Frontal cortex (tissue), 4 donors: ENCODE data around the gene DTWD1. TPM values are rescaled to one million over a fixed set of nuclear protein-coding genes. Genes with fewer than 3 reads are reported as not detected.
"Not testable (repeated sequence)": the region's sequence is repeated elsewhere in the genome, so short reads cannot be mapped to it uniquely, and the experiment has no call there.

Experiments used
- DNase-seq, 2 donors: peaks; one replicate each; pipeline ENCODE4 v3.0.0; 2012; ENCODE audit warnings: low spot score in 2 of 2
- FAIRE-seq: peaks from 2 replicates; lab custom pipeline; 2012; peaks lifted over from hg19 to GRCh38; lab: Jason Lieb, UNC
- total RNA-seq: library from RNA; depleted of rRNA; stranded (reverse); fragments of >200 nt; gene quantifications from one replicate; pipeline ENCODE4 v1.2.3, GENCODE V29; 2014
- donor health status: control.
- donor health status: control.
- donor health status: control.

The DTWD1 gene
- total RNA-seq, 1 donor from 2014 or later: 34.2 TPM

GRCh38 chr15:49644364-49644794, 23.5 kb downstream of the DTWD1 start:
- DNase-seq (no peak), FAIRE-seq (no peak)

- FAIRE-seq: no peak
- DNase-seq: no peak
Observed at GRCh38 chr15:49645277-49645676, 24.4 kb downstream of the DTWD1 start.

DNA sequence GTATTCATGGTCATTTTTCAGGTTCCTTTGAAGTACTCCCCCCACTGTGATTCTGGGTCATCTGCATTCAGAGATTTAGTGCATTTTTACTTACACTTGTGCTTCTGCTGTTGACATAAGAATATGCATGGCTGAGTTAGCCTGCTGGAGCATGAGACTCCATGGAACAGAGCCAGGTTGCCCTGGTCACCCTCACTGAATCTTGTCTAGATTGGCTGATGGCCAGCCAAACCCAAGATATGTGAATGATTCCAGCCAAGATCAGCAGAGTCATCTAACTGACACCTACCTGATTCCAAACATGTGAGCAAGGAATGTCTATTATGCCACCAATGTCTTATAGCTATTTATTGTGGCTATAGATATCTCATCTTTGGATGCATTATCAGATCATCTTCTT, 25.1 kb downstream of the DTWD1 start:
- DNase-seq (no peak), FAIRE-seq (no peak)

GRCh38 chr15:49646891-49647290, 26.0 kb downstream of the DTWD1 start:
- FAIRE-seq (no peak), DNase-seq (no peak)

GRCh38 chr15:49649987-49650386, 29.1 kb downstream of the DTWD1 start:
- FAIRE-seq: no peak
- DNase-seq: no peak

- no peak for DNase-seq
- no peak for FAIRE-seq
Observed at GRCh38 chr15:49650676-49651075, 29.8 kb downstream of the DTWD1 start.

DNA sequence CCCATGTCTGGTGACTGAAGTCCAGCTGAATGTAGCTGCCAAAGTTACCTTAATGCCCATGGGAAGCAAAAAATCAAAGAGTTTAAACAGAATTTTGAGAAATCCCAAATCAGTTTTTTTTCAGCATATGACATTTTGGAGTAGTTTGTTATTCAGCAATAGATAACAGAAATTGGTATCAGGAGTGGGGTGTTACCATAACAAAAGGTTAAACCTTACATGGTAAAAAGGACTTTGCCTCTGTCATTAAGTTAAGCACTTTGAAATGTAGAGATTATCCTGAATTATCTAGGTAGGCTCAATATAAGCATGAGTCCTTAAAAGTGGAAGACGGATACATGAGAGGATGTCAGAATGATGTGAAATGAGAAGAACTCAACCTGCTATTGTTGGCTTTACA, 32.1 kb downstream of the DTWD1 start:
- no peak for DNase-seq
- no peak for FAIRE-seq

- FAIRE-seq (no peak), DNase-seq (no peak)
Observed at GRCh38 chr15:49656734-49657133, 35.9 kb downstream of the DTWD1 start.

DNA sequence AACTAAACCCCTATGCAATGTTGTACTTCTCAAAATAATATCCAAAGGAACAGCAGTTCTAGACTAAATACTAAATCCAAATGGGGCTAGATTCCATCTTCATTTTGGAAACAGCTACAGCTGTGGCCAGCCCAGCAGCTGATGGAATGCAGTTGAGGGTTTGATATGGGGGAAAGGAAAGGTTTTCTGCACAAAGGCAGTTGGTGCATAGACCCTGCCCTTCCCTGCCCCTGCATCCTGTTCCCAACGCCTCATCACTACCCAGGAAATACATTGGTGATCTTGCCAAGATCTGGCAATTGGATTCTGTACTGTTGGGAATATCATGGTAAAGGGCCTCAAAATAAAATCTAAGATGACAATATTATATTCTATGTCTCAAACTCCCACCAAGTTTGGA, 43.9 kb downstream of the DTWD1 start:
- FAIRE-seq: no peak
- DNase-seq: no peak

GRCh38 chr15:49666486-49666885, 45.6 kb downstream of the DTWD1 start:
- not testable (repeated sequence) for DNase-seq, FAIRE-seq

- DNase-seq: no peak
- FAIRE-seq: no peak
Observed at GRCh38 chr15:49669288-49669687, 48.4 kb downstream of the DTWD1 start.

GRCh38 chr15:49673861-49674260, 53.0 kb downstream of the DTWD1 start:
- no peak for FAIRE-seq
- no peak for DNase-seq

GRCh38 chr15:49674370-49674769, 53.5 kb downstream of the DTWD1 start:
- no peak for FAIRE-seq
- DNase-seq: no peak

- FAIRE-seq (no peak), DNase-seq (no peak)
Observed at GRCh38 chr15:49675041-49675440, 54.2 kb downstream of the DTWD1 start.

GRCh38 chr15:49678655-49679054, 57.8 kb downstream of the DTWD1 start:
- FAIRE-seq: no peak
- DNase-seq: no peak

GRCh38 chr15:49686599-49686998, 65.8 kb downstream of the DTWD1 start:
- DNase-seq (no peak), FAIRE-seq (no peak)

GRCh38 chr15:49688135-49688790, 67.4 kb downstream of the DTWD1 start:
- no peak for DNase-seq
- FAIRE-seq: no peak

- DNase-seq (no peak), FAIRE-seq (no peak)
Observed at GRCh38 chr15:49692514-49693090, 71.8 kb downstream of the DTWD1 start.

- DNase-seq: no peak
- no peak for FAIRE-seq
Observed at GRCh38 chr15:49693498-49693897, 72.7 kb downstream of the DTWD1 start.

DNA sequence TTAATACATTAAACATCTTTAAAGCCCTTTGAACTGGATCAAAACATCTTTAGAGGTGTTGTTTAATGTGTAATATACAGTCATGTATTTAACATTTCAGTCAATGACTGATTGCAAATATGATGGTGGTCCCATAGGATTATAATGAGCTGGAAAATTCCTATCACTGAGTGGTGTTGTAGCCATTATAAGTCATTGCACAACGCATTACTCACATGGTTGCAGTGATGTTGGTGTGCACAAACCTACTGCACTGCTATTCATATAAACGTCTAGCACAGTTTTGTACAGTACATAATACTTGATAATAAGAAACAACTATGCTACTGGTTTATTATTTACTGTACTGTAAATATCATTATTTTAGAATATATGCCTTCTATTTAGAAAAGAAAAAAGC, 75.6 kb downstream of the DTWD1 start:
- DNase-seq (no peak), FAIRE-seq (no peak)

DNA sequence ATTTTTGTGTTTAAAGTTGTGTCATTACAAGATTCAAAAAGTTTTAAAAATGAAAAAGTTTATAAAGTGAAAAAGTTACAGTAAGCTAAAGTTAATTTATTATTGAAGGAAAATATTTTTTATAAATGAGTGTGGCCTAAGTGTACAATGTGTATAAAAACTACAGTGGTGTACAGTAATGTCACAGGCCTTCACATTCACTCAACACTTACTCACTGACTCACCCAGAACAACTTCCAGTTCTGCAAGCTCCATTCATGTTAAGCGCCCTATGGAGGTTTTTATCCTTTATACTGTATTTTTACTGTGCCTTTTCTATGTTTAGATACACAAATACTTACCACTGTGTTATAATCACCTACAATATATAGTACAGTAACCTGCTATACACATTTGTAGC, 76.3 kb downstream of the DTWD1 start:
- FAIRE-seq (no peak), DNase-seq (no peak)

DNA sequence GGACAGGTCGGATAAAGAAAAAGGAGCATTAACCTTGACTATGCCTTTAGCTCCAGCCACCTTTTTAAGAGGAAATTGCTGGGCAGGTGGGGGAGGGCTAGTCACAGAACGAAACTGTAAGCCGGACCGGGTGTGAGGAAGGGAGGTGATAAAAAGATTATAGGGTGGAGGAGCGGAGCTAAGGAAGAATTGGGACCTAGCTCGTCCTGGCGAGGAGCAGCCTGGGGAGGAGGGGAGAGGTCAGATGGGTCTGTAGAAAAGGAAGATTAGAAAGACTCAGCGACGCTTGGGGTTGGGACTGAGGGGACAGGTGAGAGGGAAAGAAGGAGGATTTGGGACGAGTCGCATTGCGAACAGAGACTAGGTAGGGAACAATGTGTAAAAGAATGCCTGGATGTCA, 82.1 kb downstream of the DTWD1 start:
- not testable (repeated sequence) for DNase-seq, FAIRE-seq
